ENCODE results near the gene RPS19.

The RPS19 gene

DNA sequence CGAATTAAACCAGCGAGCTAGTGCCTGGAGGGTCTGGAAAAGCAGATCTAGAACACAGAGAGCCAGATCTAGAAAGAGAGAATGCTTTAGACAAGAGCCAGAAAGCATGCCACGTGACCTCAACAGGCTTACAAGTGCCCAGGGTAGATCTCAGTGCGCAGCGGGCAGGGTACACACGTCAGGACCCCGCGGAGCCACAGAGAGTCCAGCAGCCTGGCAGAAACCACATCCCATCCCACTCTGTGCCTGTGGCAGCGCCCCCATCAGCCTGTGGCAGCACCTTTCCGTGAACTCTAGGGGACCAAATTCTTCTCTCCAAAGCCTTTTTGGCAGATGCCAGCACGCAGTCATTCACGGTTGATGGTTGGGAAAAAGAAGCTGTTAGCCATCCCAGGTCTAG, 28.9 kb downstream of the RPS19 start:
- DNase-seq (ENCODE audit: low spot score) = no peak
- TF ChIP-seq, protein P1, sequence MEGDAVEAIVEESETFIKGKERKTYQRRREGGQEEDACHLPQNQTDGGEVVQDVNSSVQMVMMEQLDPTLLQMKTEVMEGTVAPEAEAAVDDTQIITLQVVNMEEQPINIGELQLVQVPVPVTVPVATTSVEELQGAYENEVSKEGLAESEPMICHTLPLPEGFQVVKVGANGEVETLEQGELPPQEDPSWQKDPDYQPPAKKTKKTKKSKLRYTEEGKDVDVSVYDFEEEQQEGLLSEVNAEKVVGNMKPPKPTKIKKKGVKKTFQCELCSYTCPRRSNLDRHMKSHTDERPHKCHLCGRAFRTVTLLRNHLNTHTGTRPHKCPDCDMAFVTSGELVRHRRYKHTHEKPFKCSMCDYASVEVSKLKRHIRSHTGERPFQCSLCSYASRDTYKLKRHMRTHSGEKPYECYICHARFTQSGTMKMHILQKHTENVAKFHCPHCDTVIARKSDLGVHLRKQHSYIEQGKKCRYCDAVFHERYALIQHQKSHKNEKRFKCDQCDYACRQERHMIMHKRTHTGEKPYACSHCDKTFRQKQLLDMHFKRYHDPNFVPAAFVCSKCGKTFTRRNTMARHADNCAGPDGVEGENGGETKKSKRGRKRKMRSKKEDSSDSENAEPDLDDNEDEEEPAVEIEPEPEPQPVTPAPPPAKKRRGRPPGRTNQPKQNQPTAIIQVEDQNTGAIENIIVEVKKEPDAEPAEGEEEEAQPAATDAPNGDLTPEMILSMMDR (IDR thresholded peaks at IDR 0.05; ENCODE audit: borderline replicate concordance, control extremely low read depth, extremely low read depth, insufficient read depth, missing control alignments) = no peak
- in situ Hi-C loops (cut with MboI; ENCODE audit: low sequenced_read_pairs, unreplicated experiment) = loop anchor here (10.0 kb wide), 1 partner anchor 56 kb away; no protein-coding TSS in a partner anchor

DNA sequence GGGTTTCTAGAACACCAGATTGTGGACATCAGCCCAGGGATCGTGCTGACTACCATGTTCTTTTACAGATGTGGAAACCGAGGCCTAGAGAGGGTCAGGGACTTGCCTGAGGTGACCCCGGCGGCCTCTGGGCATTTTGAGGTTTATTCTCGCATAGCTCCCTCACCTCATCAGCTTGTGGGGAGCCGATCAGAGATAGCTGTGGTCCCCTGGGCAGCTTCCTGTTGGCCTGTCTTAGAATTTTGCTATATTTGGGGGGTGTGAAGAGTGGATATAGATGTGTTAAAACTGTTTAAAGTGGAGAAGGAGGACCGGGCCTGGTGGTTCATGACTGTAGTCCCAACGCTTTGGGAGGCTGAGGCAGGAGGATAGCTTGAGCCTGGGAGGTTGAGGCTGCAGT, 29.8 kb downstream of the RPS19 start:
- in situ Hi-C loops (cut with MboI; ENCODE audit: low sequenced_read_pairs, unreplicated experiment) = loop anchor here (10.0 kb wide), 1 partner anchor 55 kb away; no protein-coding TSS in a partner anchor
- DNase-seq (ENCODE audit: low spot score) = no peak

DNA sequence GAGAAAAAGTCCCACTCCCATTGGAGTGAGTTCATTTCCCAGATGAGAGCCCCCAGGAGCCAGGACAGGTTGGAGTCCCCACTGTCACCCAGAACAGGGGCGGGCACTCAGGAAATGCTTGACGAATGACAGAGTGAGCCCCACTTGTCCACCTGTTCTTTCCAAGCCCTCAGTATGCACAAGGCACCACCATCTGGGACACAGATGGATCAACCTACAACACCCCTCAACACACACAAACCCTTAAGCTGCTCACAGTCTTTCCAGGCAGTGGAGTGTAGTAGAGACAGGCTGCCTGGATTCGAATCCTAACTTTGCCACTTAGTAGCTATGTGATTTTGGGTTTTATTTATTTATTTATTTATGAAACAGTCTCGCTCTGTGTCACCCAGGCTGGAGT, 30.9 kb downstream of the RPS19 start:
- no peak for DNase-seq (ENCODE audit: low spot score)
- TF ChIP-seq, protein P1 (IDR thresholded peaks at IDR 0.05; ENCODE audit: borderline replicate concordance, control extremely low read depth, extremely low read depth, insufficient read depth, missing control alignments) = no peak
- in situ Hi-C loops (cut with MboI; ENCODE audit: low sequenced_read_pairs, unreplicated experiment) = no loop called here

More for the DNA sequence above, 29.8 kb downstream of the RPS19 start:
- TF ChIP-seq, protein P1 (IDR thresholded peaks at IDR 0.05; ENCODE audit: borderline replicate concordance, control extremely low read depth, extremely low read depth, insufficient read depth, missing control alignments) = no peak

DNA sequence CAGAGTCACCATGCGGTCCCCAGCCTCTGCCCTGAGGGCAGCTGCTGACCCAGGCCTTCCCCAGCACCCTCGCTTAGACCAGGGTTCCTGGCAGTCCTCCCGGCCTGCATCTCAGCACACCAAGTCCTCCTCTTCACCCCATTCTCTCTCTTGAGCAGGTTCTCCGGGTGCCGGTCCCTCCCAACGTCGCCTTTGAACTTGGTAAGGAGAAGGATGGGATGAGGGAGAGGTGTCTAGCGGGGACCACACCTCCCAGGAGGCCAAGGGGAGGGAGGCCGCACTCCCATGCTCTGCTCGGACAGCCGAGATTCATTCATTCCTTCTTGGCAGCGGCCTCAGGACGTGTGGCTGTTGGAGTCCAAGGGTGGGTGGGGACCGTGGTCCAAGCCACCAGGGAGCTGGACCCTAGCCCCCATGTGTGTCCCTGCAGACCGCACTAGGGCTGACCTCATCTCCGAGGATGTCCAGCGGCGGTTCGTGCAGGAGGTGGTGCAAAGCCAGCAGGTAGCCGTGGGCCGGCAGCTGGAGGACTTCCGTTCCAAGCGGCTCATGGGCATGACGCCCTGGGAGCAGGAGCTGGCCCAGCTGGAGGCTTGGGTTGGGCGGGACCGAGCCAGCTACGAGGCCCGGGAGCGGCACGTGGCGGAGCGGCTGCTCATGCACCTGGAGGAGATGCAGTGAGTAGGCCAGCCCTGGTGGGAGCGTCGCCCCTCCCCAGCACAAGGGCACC, 32.3 kb downstream of the RPS19 start:
- in situ Hi-C loops (cut with MboI; ENCODE audit: low sequenced_read_pairs, unreplicated experiment) = no loop called here
- TF ChIP-seq, protein P1 (IDR thresholded peaks at IDR 0.05; ENCODE audit: borderline replicate concordance, control extremely low read depth, extremely low read depth, insufficient read depth, missing control alignments) = no peak
- DNase-seq (ENCODE audit: low spot score) = no peak

DNA sequence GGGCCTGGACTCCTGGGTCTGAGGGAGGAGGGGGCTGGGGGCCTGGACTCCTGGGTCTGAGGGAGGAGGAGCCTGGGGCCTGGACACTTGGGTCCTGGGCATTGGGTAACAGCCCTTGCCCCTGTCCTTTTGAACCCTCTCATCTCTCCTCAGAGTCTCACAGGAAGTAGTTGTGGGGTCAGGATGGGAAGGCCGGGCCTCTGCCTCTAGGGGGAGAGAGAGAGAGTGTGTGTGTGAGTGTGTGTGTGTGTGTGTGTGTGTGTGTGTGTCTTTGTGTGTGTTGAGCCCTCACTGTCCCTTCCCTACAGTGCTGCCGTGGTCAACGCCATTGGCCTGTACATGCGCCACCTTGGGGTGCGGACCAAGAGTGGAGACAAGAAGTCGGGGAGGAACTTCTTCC, 33.8 kb downstream of the RPS19 start:
- DNase-seq (ENCODE audit: low spot score) = no peak
- TF ChIP-seq, protein P1 (IDR thresholded peaks at IDR 0.05; ENCODE audit: borderline replicate concordance, control extremely low read depth, extremely low read depth, insufficient read depth, missing control alignments) = no peak
- in situ Hi-C loops (cut with MboI; ENCODE audit: low sequenced_read_pairs, unreplicated experiment) = no loop called here

DNA sequence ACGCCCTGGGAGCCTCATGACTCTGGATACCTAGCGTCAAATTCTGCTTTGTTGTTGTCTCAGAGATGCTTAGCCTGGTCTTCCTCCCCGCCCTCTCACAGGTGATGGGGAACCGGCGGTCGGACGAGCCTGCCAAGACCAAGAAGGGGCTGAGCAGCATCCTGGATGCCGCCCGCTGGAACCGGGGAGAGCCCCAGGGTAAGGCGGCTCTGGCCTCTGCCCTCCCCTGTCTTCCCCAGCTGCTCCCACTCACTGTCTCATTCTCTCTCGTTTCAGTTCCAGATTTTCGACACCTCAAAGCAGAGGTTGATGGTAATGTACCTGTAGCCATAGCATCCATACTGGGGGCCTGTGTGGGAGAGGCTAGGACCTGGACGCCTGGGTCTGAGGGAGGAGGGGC, 34.3 kb downstream of the RPS19 start:
- in situ Hi-C loops (cut with MboI; ENCODE audit: low sequenced_read_pairs, unreplicated experiment) = no loop called here
- no peak for DNase-seq (ENCODE audit: low spot score)
- TF ChIP-seq, protein P1 (IDR thresholded peaks at IDR 0.05; ENCODE audit: borderline replicate concordance, control extremely low read depth, extremely low read depth, insufficient read depth, missing control alignments) = no peak
